Panc1 (cell line): ENCODE measurements around the gene NPHP3.
"Not testable (repeated sequence)": the region's sequence is repeated elsewhere in the genome, so short reads cannot be mapped to it uniquely, and the experiment has no call there.

Experiments
- CTCF ChIP-seq: fragments of 450-650 bp; IDR thresholded peaks from 2 replicates; pipeline ENCODE4 v1.5.1; 2017; ENCODE audit warnings: mild to moderate bottlenecking
- SIN3A ChIP-seq: IDR thresholded peaks from 2 replicates; pipeline ENCODE4 v1.6.1; 2012; ENCODE audit warnings: low read depth, mild to moderate bottlenecking, low read length, moderate library complexity, borderline replicate concordance; ENCODE audit not compliant: insufficient read depth

- TF ChIP-seq CTCF, SIN3A: not testable (repeated sequence)
Measured at GRCh38 chr3:132641427-132641826, 80.8 kb downstream of the NPHP3 start.
